ENCODE measurements around the gene ESRRA. TPM values are rescaled to one million over a fixed set of nuclear protein-coding genes. Genes with fewer than 3 reads are reported as not detected.

The ESRRA gene
- total and polyA plus RNA-seq, 9 of the 15 experiments (the other 6 are each of a cell fraction or from before 2014, with no cell fraction given): 0.27 to 89.7 (median 23.7) TPM

GRCh38 chr11:64304316-64305072, 830 bp upstream of the ESRRA start (continued):
- TF ChIP-seq, protein P1, sequence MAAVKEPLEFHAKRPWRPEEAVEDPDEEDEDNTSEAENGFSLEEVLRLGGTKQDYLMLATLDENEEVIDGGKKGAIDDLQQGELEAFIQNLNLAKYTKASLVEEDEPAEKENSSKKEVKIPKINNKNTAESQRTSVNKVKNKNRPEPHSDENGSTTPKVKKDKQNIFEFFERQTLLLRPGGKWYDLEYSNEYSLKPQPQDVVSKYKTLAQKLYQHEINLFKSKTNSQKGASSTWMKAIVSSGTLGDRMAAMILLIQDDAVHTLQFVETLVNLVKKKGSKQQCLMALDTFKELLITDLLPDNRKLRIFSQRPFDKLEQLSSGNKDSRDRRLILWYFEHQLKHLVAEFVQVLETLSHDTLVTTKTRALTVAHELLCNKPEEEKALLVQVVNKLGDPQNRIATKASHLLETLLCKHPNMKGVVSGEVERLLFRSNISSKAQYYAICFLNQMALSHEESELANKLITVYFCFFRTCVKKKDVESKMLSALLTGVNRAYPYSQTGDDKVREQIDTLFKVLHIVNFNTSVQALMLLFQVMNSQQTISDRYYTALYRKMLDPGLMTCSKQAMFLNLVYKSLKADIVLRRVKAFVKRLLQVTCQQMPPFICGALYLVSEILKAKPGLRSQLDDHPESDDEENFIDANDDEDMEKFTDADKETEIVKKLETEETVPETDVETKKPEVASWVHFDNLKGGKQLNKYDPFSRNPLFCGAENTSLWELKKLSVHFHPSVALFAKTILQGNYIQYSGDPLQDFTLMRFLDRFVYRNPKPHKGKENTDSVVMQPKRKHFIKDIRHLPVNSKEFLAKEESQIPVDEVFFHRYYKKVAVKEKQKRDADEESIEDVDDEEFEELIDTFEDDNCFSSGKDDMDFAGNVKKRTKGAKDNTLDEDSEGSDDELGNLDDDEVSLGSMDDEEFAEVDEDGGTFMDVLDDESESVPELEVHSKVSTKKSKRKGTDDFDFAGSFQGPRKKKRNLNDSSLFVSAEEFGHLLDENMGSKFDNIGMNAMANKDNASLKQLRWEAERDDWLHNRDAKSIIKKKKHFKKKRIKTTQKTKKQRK (IDR thresholded peaks at IDR 0.05; ENCODE audit: borderline replicate concordance, low read depth, low read length): no peak
- TF ChIP-seq PTTG1 (tag; IDR thresholded peaks at IDR 0.05; ENCODE audit: low read depth) (no peak), ZNF174 (CRISPR knock-in tag; IDR thresholded peaks at IDR 0.05) (no peak), ZC3H11A (IDR thresholded peaks at IDR 0.05; ENCODE audit: low read depth, low read length) (0 out of 2 replicates have a peak, but pooled peaks have one; percentile 5), BRD4 (IDR thresholded peaks at IDR 0.05) (peak; percentile 64; the same call in 1 of the 2 replicates), CREB1 (IDR thresholded peaks at IDR 0.05) (no peak), CREB1 (CRISPR knock-in tag; IDR thresholded peaks at IDR 0.05) (peak; percentile 58; the same call in 1 of the 2 replicates), HCFC1 (IDR thresholded peaks at IDR 0.05; ENCODE audit: low read depth, low read length) (no peak), MYC (IDR thresholded peaks at IDR 0.05; ENCODE audit: low read depth, low read length) (peak; percentile 94), MYC (CRISPR knock-in tag; IDR thresholded peaks at IDR 0.05; ENCODE audit: borderline replicate concordance, low read depth) (peak; percentile 91; the same call in 1 of the 2 replicates), SUPT5H (IDR thresholded peaks at IDR 0.05) (peak; percentile 67; the same call in 1 of the 2 replicates), E2F8 (IDR thresholded peaks at IDR 0.05; ENCODE audit: low read depth, partially characterized antibody) (no peak), CAMTA2 (CRISPR knock-in tag; conservative IDR thresholded peaks at IDR 0.05) (no peak), U2AF1 (optimal IDR thresholded peaks at IDR 0.05; ENCODE audit: low read depth, low read length) (no peak)
- TF ChIP-seq, protein P2, sequence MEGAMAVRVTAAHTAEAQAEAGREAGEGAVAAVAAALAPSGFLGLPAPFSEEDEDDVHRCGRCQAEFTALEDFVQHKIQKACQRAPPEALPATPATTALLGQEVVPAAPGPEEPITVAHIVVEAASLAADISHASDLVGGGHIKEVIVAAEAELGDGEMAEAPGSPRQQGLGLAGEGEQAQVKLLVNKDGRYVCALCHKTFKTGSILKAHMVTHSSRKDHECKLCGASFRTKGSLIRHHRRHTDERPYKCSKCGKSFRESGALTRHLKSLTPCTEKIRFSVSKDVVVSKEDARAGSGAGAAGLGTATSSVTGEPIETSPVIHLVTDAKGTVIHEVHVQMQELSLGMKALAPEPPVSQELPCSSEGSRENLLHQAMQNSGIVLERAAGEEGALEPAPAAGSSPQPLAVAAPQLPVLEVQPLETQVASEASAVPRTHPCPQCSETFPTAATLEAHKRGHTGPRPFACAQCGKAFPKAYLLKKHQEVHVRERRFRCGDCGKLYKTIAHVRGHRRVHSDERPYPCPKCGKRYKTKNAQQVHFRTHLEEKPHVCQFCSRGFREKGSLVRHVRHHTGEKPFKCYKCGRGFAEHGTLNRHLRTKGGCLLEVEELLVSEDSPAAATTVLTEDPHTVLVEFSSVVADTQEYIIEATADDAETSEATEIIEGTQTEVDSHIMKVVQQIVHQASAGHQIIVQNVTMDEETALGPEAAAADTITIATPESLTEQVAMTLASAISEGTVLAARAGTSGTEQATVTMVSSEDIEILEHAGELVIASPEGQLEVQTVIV (CRISPR knock-in tag; IDR thresholded peaks at IDR 0.05; ENCODE audit: borderline replicate concordance): no peak
- TF ChIP-seq, protein P3, sequence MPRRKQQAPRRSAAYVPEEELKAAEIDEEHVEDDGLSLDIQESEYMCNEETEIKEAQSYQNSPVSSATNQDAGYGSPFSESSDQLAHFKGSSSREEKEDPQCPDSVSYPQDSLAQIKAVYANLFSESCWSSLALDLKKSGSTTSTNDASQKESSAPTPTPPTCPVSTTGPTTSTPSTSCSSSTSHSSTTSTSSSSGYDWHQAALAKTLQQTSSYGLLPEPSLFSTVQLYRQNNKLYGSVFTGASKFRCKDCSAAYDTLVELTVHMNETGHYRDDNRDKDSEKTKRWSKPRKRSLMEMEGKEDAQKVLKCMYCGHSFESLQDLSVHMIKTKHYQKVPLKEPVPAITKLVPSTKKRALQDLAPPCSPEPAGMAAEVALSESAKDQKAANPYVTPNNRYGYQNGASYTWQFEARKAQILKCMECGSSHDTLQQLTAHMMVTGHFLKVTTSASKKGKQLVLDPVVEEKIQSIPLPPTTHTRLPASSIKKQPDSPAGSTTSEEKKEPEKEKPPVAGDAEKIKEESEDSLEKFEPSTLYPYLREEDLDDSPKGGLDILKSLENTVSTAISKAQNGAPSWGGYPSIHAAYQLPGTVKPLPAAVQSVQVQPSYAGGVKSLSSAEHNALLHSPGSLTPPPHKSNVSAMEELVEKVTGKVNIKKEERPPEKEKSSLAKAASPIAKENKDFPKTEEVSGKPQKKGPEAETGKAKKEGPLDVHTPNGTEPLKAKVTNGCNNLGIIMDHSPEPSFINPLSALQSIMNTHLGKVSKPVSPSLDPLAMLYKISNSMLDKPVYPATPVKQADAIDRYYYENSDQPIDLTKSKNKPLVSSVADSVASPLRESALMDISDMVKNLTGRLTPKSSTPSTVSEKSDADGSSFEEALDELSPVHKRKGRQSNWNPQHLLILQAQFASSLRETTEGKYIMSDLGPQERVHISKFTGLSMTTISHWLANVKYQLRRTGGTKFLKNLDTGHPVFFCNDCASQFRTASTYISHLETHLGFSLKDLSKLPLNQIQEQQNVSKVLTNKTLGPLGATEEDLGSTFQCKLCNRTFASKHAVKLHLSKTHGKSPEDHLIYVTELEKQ (CRISPR knock-in tag; IDR thresholded peaks at IDR 0.05): no peak
